Measurements from ENCODE around the gene OR51V1.

DNA sequence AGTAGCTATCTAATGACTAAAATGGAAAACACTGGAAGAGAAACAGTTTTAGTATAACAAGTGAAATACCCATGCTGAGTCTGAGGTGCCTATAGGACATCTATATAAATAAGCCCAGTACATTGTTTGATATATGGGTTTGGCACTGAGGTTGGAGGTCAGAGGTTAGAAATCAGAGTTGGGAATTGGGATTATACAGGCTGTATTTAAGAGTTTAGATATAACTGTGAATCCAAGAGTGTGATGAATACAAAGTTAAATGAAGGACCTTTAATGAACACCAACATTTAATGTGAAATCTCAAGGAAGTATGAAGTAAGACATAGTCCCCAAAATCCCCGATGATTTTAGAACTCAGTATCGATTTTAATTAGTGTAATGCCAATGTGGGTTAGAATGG, 36.9 kb upstream of the OR51V1 start:
- TF ChIP-seq TAF1 (conservative IDR thresholded peaks at IDR 0.05) (no peak), RXRA (IDR thresholded peaks at IDR 0.05) (no peak), JUND (IDR thresholded peaks at IDR 0.05) (no peak), HNF4A (conservative IDR thresholded peaks at IDR 0.05) (no peak), SP1 (IDR thresholded peaks at IDR 0.05) (no peak)
- TF ChIP-seq, protein P1, sequence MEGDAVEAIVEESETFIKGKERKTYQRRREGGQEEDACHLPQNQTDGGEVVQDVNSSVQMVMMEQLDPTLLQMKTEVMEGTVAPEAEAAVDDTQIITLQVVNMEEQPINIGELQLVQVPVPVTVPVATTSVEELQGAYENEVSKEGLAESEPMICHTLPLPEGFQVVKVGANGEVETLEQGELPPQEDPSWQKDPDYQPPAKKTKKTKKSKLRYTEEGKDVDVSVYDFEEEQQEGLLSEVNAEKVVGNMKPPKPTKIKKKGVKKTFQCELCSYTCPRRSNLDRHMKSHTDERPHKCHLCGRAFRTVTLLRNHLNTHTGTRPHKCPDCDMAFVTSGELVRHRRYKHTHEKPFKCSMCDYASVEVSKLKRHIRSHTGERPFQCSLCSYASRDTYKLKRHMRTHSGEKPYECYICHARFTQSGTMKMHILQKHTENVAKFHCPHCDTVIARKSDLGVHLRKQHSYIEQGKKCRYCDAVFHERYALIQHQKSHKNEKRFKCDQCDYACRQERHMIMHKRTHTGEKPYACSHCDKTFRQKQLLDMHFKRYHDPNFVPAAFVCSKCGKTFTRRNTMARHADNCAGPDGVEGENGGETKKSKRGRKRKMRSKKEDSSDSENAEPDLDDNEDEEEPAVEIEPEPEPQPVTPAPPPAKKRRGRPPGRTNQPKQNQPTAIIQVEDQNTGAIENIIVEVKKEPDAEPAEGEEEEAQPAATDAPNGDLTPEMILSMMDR (IDR thresholded peaks at IDR 0.05; ENCODE audit: low read depth, low read length, missing input control) = no peak
- TF ChIP-seq, protein P2, sequence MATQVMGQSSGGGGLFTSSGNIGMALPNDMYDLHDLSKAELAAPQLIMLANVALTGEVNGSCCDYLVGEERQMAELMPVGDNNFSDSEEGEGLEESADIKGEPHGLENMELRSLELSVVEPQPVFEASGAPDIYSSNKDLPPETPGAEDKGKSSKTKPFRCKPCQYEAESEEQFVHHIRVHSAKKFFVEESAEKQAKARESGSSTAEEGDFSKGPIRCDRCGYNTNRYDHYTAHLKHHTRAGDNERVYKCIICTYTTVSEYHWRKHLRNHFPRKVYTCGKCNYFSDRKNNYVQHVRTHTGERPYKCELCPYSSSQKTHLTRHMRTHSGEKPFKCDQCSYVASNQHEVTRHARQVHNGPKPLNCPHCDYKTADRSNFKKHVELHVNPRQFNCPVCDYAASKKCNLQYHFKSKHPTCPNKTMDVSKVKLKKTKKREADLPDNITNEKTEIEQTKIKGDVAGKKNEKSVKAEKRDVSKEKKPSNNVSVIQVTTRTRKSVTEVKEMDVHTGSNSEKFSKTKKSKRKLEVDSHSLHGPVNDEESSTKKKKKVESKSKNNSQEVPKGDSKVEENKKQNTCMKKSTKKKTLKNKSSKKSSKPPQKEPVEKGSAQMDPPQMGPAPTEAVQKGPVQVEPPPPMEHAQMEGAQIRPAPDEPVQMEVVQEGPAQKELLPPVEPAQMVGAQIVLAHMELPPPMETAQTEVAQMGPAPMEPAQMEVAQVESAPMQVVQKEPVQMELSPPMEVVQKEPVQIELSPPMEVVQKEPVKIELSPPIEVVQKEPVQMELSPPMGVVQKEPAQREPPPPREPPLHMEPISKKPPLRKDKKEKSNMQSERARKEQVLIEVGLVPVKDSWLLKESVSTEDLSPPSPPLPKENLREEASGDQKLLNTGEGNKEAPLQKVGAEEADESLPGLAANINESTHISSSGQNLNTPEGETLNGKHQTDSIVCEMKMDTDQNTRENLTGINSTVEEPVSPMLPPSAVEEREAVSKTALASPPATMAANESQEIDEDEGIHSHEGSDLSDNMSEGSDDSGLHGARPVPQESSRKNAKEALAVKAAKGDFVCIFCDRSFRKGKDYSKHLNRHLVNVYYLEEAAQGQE (IDR thresholded peaks at IDR 0.05) = no peak

All from liver (tissue), 3 donors.